ENCODE data around the gene VASN.

DNA sequence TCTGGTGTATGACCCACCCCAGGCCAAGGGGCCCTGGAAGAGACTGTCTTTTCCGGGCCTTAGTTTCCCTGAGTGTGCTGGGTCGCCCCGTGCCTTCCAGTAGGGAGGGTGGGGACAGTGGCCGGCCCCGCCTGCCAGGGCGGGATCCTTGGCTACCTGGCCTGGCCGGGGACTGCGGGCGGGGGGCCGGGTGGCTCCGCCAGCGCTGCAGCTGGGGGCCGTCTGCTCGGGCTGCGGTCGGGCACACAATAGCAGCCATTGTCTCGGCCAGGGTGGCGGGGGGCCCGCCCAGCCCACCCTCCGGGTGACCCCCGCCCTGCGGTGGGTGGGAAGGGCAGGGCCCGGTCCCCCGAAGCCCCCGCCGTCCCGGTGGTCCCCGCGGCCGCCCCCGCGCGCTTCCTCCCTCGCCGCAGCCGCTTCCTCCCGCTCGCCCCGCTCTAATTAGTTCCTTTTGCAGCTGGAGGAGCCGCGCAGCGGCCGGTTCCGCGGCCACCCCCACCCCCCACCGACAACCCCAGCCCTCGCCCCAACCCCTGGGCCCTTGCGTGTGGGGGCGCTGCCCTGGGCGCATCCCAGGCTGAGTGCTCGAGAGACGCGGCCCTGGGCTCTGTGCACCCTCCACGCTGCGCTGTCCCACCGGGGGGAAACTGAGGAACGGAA, 44.1 kb upstream of the VASN start:
- TF ChIP-seq, protein P1, sequence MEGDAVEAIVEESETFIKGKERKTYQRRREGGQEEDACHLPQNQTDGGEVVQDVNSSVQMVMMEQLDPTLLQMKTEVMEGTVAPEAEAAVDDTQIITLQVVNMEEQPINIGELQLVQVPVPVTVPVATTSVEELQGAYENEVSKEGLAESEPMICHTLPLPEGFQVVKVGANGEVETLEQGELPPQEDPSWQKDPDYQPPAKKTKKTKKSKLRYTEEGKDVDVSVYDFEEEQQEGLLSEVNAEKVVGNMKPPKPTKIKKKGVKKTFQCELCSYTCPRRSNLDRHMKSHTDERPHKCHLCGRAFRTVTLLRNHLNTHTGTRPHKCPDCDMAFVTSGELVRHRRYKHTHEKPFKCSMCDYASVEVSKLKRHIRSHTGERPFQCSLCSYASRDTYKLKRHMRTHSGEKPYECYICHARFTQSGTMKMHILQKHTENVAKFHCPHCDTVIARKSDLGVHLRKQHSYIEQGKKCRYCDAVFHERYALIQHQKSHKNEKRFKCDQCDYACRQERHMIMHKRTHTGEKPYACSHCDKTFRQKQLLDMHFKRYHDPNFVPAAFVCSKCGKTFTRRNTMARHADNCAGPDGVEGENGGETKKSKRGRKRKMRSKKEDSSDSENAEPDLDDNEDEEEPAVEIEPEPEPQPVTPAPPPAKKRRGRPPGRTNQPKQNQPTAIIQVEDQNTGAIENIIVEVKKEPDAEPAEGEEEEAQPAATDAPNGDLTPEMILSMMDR (IDR thresholded peaks at IDR 0.05) = no peak
- no peak for TF ChIP-seq POLR2A (IDR thresholded peaks at IDR 0.05)
